ENCODE data around the gene PAPOLA. TPM values are rescaled to one million over a fixed set of nuclear protein-coding genes. Genes with fewer than 3 reads are reported as not detected.

PAPOLA gene
- total RNA-seq, 4 donors from 2014 or later = 105 to 155 (median 116) TPM

GRCh38 chr14:96489327-96489726 lies 12.9 kb upstream of the PAPOLA start:
- WGBS = 79% methylated on average over 4 of the region's 4 CpGs
- Histone ChIP-seq H3K4me3 (no peak overlapping the region), H3K27ac (replicated peaks in 1 of 4) (no peak overlapping the region), H3K36me3 (no peaks in the 10 kb centered on the region), H3K9me3 (no peaks in the 10 kb centered on the region), H3K4me1 (no peaks in the 10 kb centered on the region), H3K27me3 (peaks cover 0 to under 1% (median 0%) of the 10 kb centered on the region in 4 donors)
- no peak for DNase-seq (ENCODE audit: extremely low spot score)
- intact Hi-C loops (cut with DNase I) = no loop called here
- TF ChIP-seq POLR2AphosphoS5 (IDR thresholded peaks at IDR 0.05) (no peak), POLR2A (IDR thresholded peaks at IDR 0.05; ENCODE audit: low read depth) (no peak), EP300 (IDR thresholded peaks at IDR 0.05) (no peak)
- TF ChIP-seq, protein P1, sequence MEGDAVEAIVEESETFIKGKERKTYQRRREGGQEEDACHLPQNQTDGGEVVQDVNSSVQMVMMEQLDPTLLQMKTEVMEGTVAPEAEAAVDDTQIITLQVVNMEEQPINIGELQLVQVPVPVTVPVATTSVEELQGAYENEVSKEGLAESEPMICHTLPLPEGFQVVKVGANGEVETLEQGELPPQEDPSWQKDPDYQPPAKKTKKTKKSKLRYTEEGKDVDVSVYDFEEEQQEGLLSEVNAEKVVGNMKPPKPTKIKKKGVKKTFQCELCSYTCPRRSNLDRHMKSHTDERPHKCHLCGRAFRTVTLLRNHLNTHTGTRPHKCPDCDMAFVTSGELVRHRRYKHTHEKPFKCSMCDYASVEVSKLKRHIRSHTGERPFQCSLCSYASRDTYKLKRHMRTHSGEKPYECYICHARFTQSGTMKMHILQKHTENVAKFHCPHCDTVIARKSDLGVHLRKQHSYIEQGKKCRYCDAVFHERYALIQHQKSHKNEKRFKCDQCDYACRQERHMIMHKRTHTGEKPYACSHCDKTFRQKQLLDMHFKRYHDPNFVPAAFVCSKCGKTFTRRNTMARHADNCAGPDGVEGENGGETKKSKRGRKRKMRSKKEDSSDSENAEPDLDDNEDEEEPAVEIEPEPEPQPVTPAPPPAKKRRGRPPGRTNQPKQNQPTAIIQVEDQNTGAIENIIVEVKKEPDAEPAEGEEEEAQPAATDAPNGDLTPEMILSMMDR (IDR thresholded peaks at IDR 0.05) = no peak

GRCh38 chr14:96493178-96493577 lies 9.0 kb upstream of the PAPOLA start:
- H3K9me3 ChIP-seq = no peaks in the 10 kb centered on the region
- no peak for DNase-seq (ENCODE audit: extremely low spot score)
- intact Hi-C loops (cut with DNase I) = no loop called here
- no peak overlapping the region for H3K4me3 ChIP-seq
- 100% methylated on average over 1 of the region's 1 CpG for WGBS
- H3K27me3 ChIP-seq = peaks cover 0 to 9% (median 0%) of the 10 kb centered on the region in 4 donors
- no peak for TF ChIP-seq POLR2A (IDR thresholded peaks at IDR 0.05; ENCODE audit: low read depth)
- TF ChIP-seq, protein P1 (IDR thresholded peaks at IDR 0.05) = no peak
- no peak for TF ChIP-seq POLR2AphosphoS5 (IDR thresholded peaks at IDR 0.05)
- no peak for TF ChIP-seq EP300 (IDR thresholded peaks at IDR 0.05)
- no peak overlapping the region for H3K27ac ChIP-seq (replicated peaks in 1 of 4)
- H3K4me1 ChIP-seq = no peaks in the 10 kb centered on the region
- H3K36me3 ChIP-seq = no peaks in the 10 kb centered on the region

- no peak for DNase-seq (ENCODE audit: extremely low spot score)
- H3K9me3 ChIP-seq = no peaks in the 10 kb centered on the region
- WGBS = 89% methylated on average over 3 of the region's 3 CpGs
- no peaks in the 10 kb centered on the region for H3K36me3 ChIP-seq
- intact Hi-C loops (cut with DNase I) = no loop called here
- peaks cover 0 to 9% (median 0%) of the 10 kb centered on the region in 4 donors for H3K27me3 ChIP-seq
- H3K4me3 ChIP-seq = no peak overlapping the region
- no peaks in the 10 kb centered on the region for H3K4me1 ChIP-seq
- no peak for TF ChIP-seq POLR2AphosphoS5 (IDR thresholded peaks at IDR 0.05)
- no peak for TF ChIP-seq POLR2A (IDR thresholded peaks at IDR 0.05; ENCODE audit: low read depth)
- TF ChIP-seq, protein P1 (IDR thresholded peaks at IDR 0.05) = no peak
- no peak for TF ChIP-seq EP300 (IDR thresholded peaks at IDR 0.05)
- H3K27ac ChIP-seq (replicated peaks in 1 of 4) = no peak overlapping the region
Observed at GRCh38 chr14:96494331-96494730, 7.9 kb upstream of the PAPOLA start.

DNA sequence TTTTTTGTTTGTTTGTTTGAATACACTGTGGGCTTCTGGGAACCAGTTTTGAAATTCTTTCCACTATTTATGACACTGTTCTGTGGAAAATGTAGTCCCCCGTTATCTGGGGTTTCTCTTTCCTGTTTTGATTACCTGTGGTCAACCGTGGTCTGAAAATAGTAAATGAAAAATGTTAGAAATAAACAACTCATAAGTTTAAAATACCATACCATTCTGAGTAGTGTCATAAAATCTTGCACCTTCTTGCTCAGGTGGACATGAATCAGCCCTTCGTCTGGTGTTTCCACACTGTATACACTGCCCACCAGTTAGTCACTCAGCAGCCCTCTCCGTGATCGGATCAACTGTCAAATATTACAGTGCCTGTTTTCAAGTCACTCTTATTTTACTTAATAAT lies 5.1 kb upstream of the PAPOLA start:
- DNase-seq (ENCODE audit: extremely low spot score) = no peak
- TF ChIP-seq POLR2AphosphoS5 (IDR thresholded peaks at IDR 0.05) (no peak), POLR2A (IDR thresholded peaks at IDR 0.05; ENCODE audit: low read depth) (no peak), EP300 (IDR thresholded peaks at IDR 0.05) (no peak)
- TF ChIP-seq, protein P1 (IDR thresholded peaks at IDR 0.05) = no peak
- Histone ChIP-seq H3K4me1 (peaks cover 0 to 9% (median 7%) of the 10 kb centered on the region in 4 donors), H3K9me3 (no peaks in the 10 kb centered on the region), H3K4me3 (no peak overlapping the region), H3K27ac (replicated peaks in 1 of 4) (no peak overlapping the region), H3K27me3 (peaks cover 0 to 9% (median 0%) of the 10 kb centered on the region in 4 donors), H3K36me3 (no peaks in the 10 kb centered on the region)
- WGBS = 70% methylated on average over 5 of the region's 5 CpGs
- intact Hi-C loops (cut with DNase I) = no loop called here

GRCh38 chr14:96497586-96497985 lies 4.6 kb upstream of the PAPOLA start:
- H3K4me1 ChIP-seq = peaks cover 0 to 9% (median 7%) of the 10 kb centered on the region in 4 donors
- peaks cover 0 to 9% (median 0%) of the 10 kb centered on the region in 4 donors for H3K27me3 ChIP-seq
- intact Hi-C loops (cut with DNase I) = no loop called here
- DNase-seq (ENCODE audit: extremely low spot score) = no peak
- TF ChIP-seq POLR2AphosphoS5 (IDR thresholded peaks at IDR 0.05) (no peak), EP300 (IDR thresholded peaks at IDR 0.05) (no peak), POLR2A (IDR thresholded peaks at IDR 0.05; ENCODE audit: low read depth) (no peak)
- TF ChIP-seq, protein P1 (IDR thresholded peaks at IDR 0.05) = no peak
- no peak overlapping the region for H3K4me3 ChIP-seq
- no peaks in the 10 kb centered on the region for H3K36me3 ChIP-seq
- 93% methylated on average over 3 of the region's 3 CpGs for WGBS
- H3K9me3 ChIP-seq = no peaks in the 10 kb centered on the region
- H3K27ac ChIP-seq (replicated peaks in 1 of 4) = no peak overlapping the region

Data from esophagus muscularis mucosa (tissue), 4 donors.